ENCODE measurements around the gene AFF3. TPM values are rescaled to one million over a fixed set of nuclear protein-coding genes. Genes with fewer than 3 reads are reported as not detected.

AFF3 gene
- total and polyA plus RNA-seq, 2 of the 8 experiments (the other 6 are each of a cell fraction or from before 2014, with no cell fraction given) = 0.27 to 3.0 TPM

DNA sequence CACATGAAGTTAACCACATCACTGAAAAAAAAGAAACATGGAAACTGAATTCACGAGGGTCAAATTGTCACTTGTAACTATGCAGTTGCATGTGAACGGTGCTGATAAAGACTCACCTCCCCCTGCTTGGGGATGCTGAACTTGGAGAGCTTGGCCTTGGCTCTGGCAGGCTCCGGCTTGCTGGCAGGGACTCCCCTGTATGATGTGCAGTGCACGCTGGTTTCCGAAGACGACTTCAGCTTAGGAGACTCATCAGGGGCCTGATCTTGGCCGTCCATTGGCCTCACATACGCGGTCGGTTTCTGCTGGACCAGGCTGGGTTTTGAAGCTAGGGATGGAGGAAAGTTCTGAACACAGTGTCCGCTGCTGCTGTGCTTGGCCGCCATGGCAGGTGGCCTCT is 135.9 kb downstream of the AFF3 start:
- Histone ChIP-seq H2BK15ac (ENCODE audit: low read length) (no peak overlapping the region), H3K56ac (replicated peaks; ENCODE audit: insufficient read length, low read depth, low read length) (no peak overlapping the region), H3K4me2 (ENCODE audit: insufficient read depth in 1 of 2, low read depth in 2 of 2, low read length in 2 of 2) (no peak overlapping the region), H2BK120ac (replicated peaks; ENCODE audit: low read depth, low read length) (no peak overlapping the region), H3K23ac (ENCODE audit: insufficient read length) (no peak overlapping the region), H3K79me1 (ENCODE audit: low read depth, low read length) (no peaks in the 10 kb centered on the region), H2BK20ac (ENCODE audit: low read length) (no peak overlapping the region), H2BK5ac (ENCODE audit: low read depth, low read length) (no peak overlapping the region), H3K4ac (replicated peaks; ENCODE audit: insufficient read length, low read depth, low read length) (no peak overlapping the region), H4K5ac (ENCODE audit: insufficient read length, low read depth, low read length) (no peak overlapping the region), H3K36me3 (ENCODE audit: control insufficient read depth in 2 of 4, insufficient read depth in 4 of 4, low read length in 3 of 4) (no peaks in the 10 kb centered on the region), H4K91ac (replicated peaks; ENCODE audit: insufficient read length, low read length) (no peak overlapping the region), H2BK12ac (ENCODE audit: low read depth, low read length) (no peak overlapping the region), H3K79me2 (ENCODE audit: control insufficient read depth in 1 of 2, insufficient read depth in 2 of 2, low read length in 2 of 2) (no peaks in the 10 kb centered on the region), H3K14ac (ENCODE audit: insufficient read length) (no peak overlapping the region), H4K20me1 (replicated peaks in 1 of 2; ENCODE audit: control insufficient read depth in 1 of 2, insufficient read depth in 2 of 2, low read length in 2 of 2) (no peaks in the 10 kb centered on the region), H3K4me3 (ENCODE audit: extremely low read depth in 1 of 4, insufficient read depth in 2 of 4, low read depth in 3 of 4, low read length in 4 of 4) (no peak overlapping the region), H2AFZ (ENCODE audit: low read length) (no peak overlapping the region), H3K4me1 (replicated peaks in 1 of 4; ENCODE audit: control insufficient read depth in 3 of 4, insufficient read depth in 4 of 4, low read length in 3 of 4) (no peaks in the 10 kb centered on the region), H3K9me3 (ENCODE audit: insufficient read depth in 2 of 2, low read depth in 1 of 2, low read length in 1 of 2) (no peaks in the 10 kb centered on the region), H3K27ac (ENCODE audit: low read depth, low read length) (no peak overlapping the region), H2AK5ac (ENCODE audit: low read depth, low read length) (no peak overlapping the region), H3K27me3 (replicated peaks in 1 of 4; ENCODE audit: control insufficient read depth in 3 of 4, extremely low read depth in 1 of 4, insufficient read depth in 3 of 4, low read length in 3 of 4) (no peaks in the 10 kb centered on the region), H3K23me2 (ENCODE audit: low read depth, low read length) (no peaks in the 10 kb centered on the region), H3K18ac (ENCODE audit: extremely low read depth, low read length) (no peak overlapping the region), H4K8ac (ENCODE audit: extremely low read depth, insufficient read depth, low read length) (no peak overlapping the region), H3K9ac (replicated peaks in 1 of 4; ENCODE audit: extremely low read depth in 1 of 4, low read depth in 3 of 4, low read length in 3 of 4) (no peak overlapping the region)
- TF ChIP-seq JUN (IDR thresholded peaks at IDR 0.05; ENCODE audit: low read depth, low read length) (no peak), YY1 (IDR thresholded peaks at IDR 0.05; ENCODE audit: low read depth, low read length) (no peak)
- ChIA-PET POLR2A (ENCODE audit: partially characterized antibody) (no interaction called here), CTCF (ENCODE audit: partially characterized antibody) (no interaction called here)
- DNase-seq (ENCODE audit: low read depth in 1 of 2, low spot score in 2 of 2) (no peak), FAIRE-seq (no peak)
- whole genome bisulfite sequencing, 2 experiments (ENCODE audit: extremely low coverage in 1 of 2, insufficient coverage in 1 of 2, insufficient read length in 1 of 2, insufficient replicate concordance in 2 of 2, low coverage in 1 of 2, low lambda C conversion rate in 2 of 2, missing lambda C conversion rate in 1 of 2) = 95% methylated on average over 12 of the region's 12 CpGs; no CpG with 5 or more reads in 1 of the 2 experiments
